NCI-H2196 treated with DMSO at 0.1 percent for 48 hours (cell line): ENCODE data around the gene APBA1.

Experiments
- DNase-seq: peaks from one replicate; lab custom pipeline; 2025; ENCODE audit not compliant: unreplicated experiment; lab: John Stamatoyannopoulos, UW

APBA1 gene

GRCh38 chr9:69535286-69535832 lies 136.8 kb downstream of the APBA1 start:
- no peak for DNase-seq

- no peak for DNase-seq
Measured at GRCh38 chr9:69532396-69532795, 139.8 kb downstream of the APBA1 start.

- DNase-seq, result no peak
Measured at GRCh38 chr9:69527454-69527853, 144.7 kb downstream of the APBA1 start.

GRCh38 chr9:69526699-69527098 lies 145.5 kb downstream of the APBA1 start:
- DNase-seq, result no peak

- DNase-seq, result no peak
Measured at GRCh38 chr9:69519470-69520240, 152.5 kb downstream of the APBA1 start.

GRCh38 chr9:69516353-69517322 lies 155.5 kb downstream of the APBA1 start:
- DNase-seq, result no peak

GRCh38 chr9:69515810-69516209 lies 156.4 kb downstream of the APBA1 start:
- DNase-seq, result no peak

GRCh38 chr9:69513141-69513820 lies 158.9 kb downstream of the APBA1 start:
- DNase-seq, result no peak

GRCh38 chr9:69504058-69504457 lies 168.1 kb downstream of the APBA1 start:
- no peak for DNase-seq

GRCh38 chr9:69502671-69503301 lies 169.4 kb downstream of the APBA1 start:
- no peak for DNase-seq

GRCh38 chr9:69500896-69501295 lies 171.3 kb downstream of the APBA1 start:
- no peak for DNase-seq

GRCh38 chr9:69499959-69500358 lies 172.2 kb downstream of the APBA1 start:
- DNase-seq, result no peak

GRCh38 chr9:69499407-69499806 lies 172.8 kb downstream of the APBA1 start:
- DNase-seq, result no peak

- no peak for DNase-seq
Measured at GRCh38 chr9:69498470-69498869, 173.7 kb downstream of the APBA1 start.

GRCh38 chr9:69497816-69498215 lies 174.4 kb downstream of the APBA1 start:
- no peak for DNase-seq

- no peak for DNase-seq
Measured at GRCh38 chr9:69496846-69497450, 175.2 kb downstream of the APBA1 start.

- no peak for DNase-seq
Measured at GRCh38 chr9:69495296-69495695, 176.9 kb downstream of the APBA1 start.

GRCh38 chr9:69494763-69495162 lies 177.4 kb downstream of the APBA1 start:
- no peak for DNase-seq

GRCh38 chr9:69494208-69494607 lies 178.0 kb downstream of the APBA1 start:
- DNase-seq, result no peak

GRCh38 chr9:69486498-69486897 lies 185.7 kb downstream of the APBA1 start:
- no peak for DNase-seq
